Common myeloid progenitor, CD34-positive (primary cell): Measurements from ENCODE around the gene ZNF281.
"Not testable (repeated sequence)": the region's sequence is repeated elsewhere in the genome, so short reads cannot be mapped to it uniquely, and the experiment has no call there.

ENCODE experiments used
- CTCF ChIA-PET: fragments of 350-600 bp; sonication (Branson Sonifier 250); formaldehyde crosslinking; loops from one replicate; lab custom pipeline; 2021; ENCODE audit warnings: antibody characterized with exemption; lab: Charles Lee
- POLR2A ChIA-PET: fragments of 350-600 bp; sonication (Branson Sonifier 250); formaldehyde crosslinking; loops from one replicate; lab custom pipeline; 2021; ENCODE audit warnings: antibody characterized with exemption; lab: Charles Lee
- DNase-seq, 3 donors: peaks; one replicate each; pipeline versions ENCODE4 v3.0.0 to v3.0.0-alpha.2; 2013
- H3K27ac ChIP-seq, 2 experiments: 1 replicate in 1 of 2; 2 replicates in 1 of 2; pipeline ENCODE4 v1.7.0; 2013; ENCODE audit warnings: inconsistent platforms in 2 of 2, low read length in 2 of 2, mild to moderate bottlenecking in 2 of 2, low read depth in 1 of 2, moderate library complexity in 1 of 2; ENCODE audit not compliant: severe bottlenecking in 2 of 2, insufficient read depth in 1 of 2, poor library complexity in 1 of 2
- H3K27me3 ChIP-seq, 5 experiments: replicated peaks in 2 of 5; 1 replicate in 3 of 5; 2 replicates in 2 of 5; pipeline versions ENCODE4 v1.6.1 to v1.7.0; 2013; ENCODE audit warnings: low read length in 4 of 5, mild to moderate bottlenecking in 2 of 5, moderate library complexity in 2 of 5, inconsistent platforms in 1 of 5; ENCODE audit not compliant: insufficient read depth in 5 of 5, control insufficient read depth in 4 of 5
- H3K36me3 ChIP-seq, 4 experiments: 1 replicate in 2 of 4; 2 replicates in 2 of 4; pipeline versions ENCODE4 v1.6.1 to v1.7.0; 2013; ENCODE audit warnings: low read length in 3 of 4, control low read depth in 1 of 4, mild to moderate bottlenecking in 1 of 4; ENCODE audit not compliant: control insufficient read depth in 4 of 4, insufficient read depth in 4 of 4
- H3K4me1 ChIP-seq, 4 experiments: 1 replicate in 3 of 4; 2 replicates in 1 of 4; pipeline versions ENCODE4 v1.6.1 to v1.7.1; 2013; ENCODE audit warnings: low read length in 3 of 4, mild to moderate bottlenecking in 3 of 4, control low read depth in 1 of 4, inconsistent platforms in 1 of 4, moderate library complexity in 1 of 4; ENCODE audit not compliant: control insufficient read depth in 4 of 4, insufficient read depth in 4 of 4; ENCODE audit errors: control extremely low read depth in 1 of 4
- H3K4me3 ChIP-seq, 7 experiments: 1 replicate in 4 of 7; 2 replicates in 3 of 7; pipeline versions ENCODE4 v1.5.1 to v1.7.0; 2013; ENCODE audit warnings: mild to moderate bottlenecking in 7 of 7, low read length in 6 of 7, moderate library complexity in 6 of 7, inconsistent platforms in 2 of 7, low read depth in 2 of 7, control low read depth in 1 of 7; ENCODE audit not compliant: insufficient read depth in 4 of 7, control insufficient read depth in 1 of 7; ENCODE audit errors: extremely low read depth in 1 of 7
- H3K9me3 ChIP-seq, 5 experiments: 1 replicate in 4 of 5; 2 replicates in 1 of 5; pipeline versions ENCODE4 v1.6.1 to v1.7.1; 2013; ENCODE audit warnings: low read length in 4 of 5, mild to moderate bottlenecking in 2 of 5, inconsistent platforms in 1 of 5, low read depth in 1 of 5, moderate library complexity in 1 of 5; ENCODE audit not compliant: control insufficient read depth in 4 of 5, insufficient read depth in 2 of 5; ENCODE audit errors: control extremely low read depth in 1 of 5
- WGBS: methylation state at CpG from one replicate; pipeline ENCODE4 v1.1.5; 2013; ENCODE audit not compliant: insufficient coverage; 5-methylcytosine and 5-hydroxymethylcytosine counted together

Gene ZNF281

DNA sequence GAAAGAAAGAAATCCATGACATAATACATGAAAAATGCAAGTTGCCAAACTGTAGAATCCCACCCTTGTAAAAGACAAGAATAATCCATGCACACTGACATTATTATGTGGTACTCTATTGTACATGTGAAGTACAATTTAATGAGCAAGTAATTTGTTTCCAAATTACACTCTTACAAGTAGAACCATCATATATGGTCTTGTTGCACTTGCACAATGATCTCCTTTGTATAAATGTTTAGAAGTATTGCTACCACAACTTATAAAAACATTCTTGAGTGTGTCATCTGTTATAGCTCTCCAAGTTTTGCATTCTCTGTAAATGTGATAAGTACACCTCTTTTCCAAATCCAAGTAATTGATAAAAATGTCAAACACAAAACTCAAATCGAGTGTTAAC lies 29.1 kb upstream of the ZNF281 start:
- no peak overlapping the region for H3K27ac ChIP-seq

DNA sequence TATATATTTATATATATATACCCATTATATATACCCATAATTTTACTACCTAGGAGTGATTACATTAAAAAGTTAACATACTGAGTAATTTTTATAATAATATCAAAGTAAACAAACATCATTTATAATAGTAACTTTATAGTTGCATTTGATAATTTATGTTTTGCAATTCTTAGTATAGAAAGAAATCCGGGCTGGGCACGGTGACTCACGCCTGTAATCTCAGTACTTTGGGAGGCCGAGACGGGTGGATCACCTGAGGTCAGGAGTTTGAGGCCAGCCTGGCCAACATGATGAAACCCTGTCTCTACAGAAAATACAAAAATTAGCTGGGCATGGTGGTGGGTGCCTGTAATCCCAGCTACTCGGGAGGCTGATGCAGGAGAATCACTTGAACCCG lies 28.6 kb upstream of the ZNF281 start:
- H3K4me3 ChIP-seq, POLR2A ChIA-PET, DNase-seq, H3K9me3 ChIP-seq, H3K27me3 ChIP-seq, H3K4me1 ChIP-seq, H3K36me3 ChIP-seq, H3K27ac ChIP-seq: not testable (repeated sequence)
- CTCF ChIA-PET = interaction anchor here (1.7 kb wide), 1 partner anchor 10 kb away, joined by 5 read pairs; no protein-coding TSS in a partner anchor
- 94% methylated on average over 5 of the region's 7 CpGs for WGBS

More for the DNA sequence above, 29.1 kb upstream of the ZNF281 start:
- Histone ChIP-seq H3K4me3 (no peak overlapping the region), H3K27me3 (no peaks in the 10 kb centered on the region), H3K4me1 (peaks cover 0 to 7% (median 4%) of the 10 kb centered on the region in 4 experiments), H3K9me3 (no peaks in the 10 kb centered on the region), H3K36me3 (no peaks in the 10 kb centered on the region)
- ChIA-PET CTCF (interaction anchor here (1.7 kb wide), 1 partner anchor 11 kb away, joined by 5 read pairs; no protein-coding TSS in a partner anchor), POLR2A (no interaction called here)
- WGBS = 80% methylated on average over 1 of the region's 1 CpG
- no peak for DNase-seq

DNA sequence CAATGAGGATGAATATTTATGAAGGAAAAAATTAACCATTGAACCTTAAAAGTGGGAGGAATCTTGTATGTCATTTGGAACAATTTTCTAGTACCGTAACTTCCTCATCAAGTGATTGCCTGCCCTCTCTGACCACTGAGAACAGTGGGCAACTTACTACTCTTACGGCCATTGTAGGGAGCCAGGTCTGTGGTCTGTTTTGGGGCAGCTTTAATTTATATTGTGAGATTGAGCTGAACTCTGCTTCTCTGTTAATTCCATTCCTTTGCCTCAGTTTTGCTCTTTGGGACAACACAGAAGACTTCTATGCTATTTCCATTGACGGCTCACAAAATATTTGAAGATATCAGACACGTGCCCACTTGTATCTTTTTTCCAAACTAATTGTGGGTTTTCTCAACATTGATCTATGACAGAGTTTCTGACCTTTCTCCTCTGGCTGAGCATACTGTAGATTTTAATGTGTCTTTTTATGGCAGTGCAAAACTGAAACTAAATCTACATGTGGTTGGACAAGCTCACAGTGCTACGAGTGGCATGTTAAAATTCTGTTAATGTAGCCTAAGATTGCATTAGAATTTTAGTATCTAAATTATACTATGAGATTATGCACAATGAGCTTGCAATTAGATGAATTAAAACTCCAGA lies 27.8 kb upstream of the ZNF281 start:
- Histone ChIP-seq H3K36me3 (no peaks in the 10 kb centered on the region), H3K4me3 (peak overlapping the region in 6 of 7 experiments; percentile 17 to 64 (median 40)), H3K9me3 (no peaks in the 10 kb centered on the region), H3K4me1 (peaks cover 0 to 7% (median 4%) of the 10 kb centered on the region in 4 experiments), H3K27ac (peak overlapping the region in 1 of 2 experiments; percentile 51), H3K27me3 (no peaks in the 10 kb centered on the region)
- WGBS = 21% methylated on average over 3 of the region's 5 CpGs
- peak; percentile 13 to 52 (median 41) for DNase-seq
- POLR2A ChIA-PET = no interaction called here
- CTCF ChIA-PET = interaction anchor here (1.7 kb wide), 1 partner anchor 9 kb away, joined by 5 read pairs; no protein-coding TSS in a partner anchor

DNA sequence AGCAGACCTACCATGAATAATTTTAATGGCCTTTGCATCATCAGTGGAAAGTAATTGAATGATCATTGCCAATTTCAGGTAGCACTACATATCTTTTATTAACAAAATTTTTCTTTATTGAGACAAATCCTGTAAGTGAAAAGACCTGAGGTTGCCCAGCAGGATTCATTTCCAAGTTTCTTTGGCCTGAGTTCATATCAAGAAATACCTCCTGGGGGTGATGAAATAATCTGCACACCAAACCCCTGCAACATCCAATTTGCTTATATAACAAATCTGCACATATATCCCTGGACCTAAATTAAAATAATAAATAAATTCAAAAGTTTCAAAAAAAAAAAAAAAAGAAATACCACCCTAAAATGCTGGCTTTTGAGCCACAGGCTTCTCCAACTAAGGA lies 27.3 kb upstream of the ZNF281 start:
- CTCF ChIA-PET = no interaction called here
- H3K36me3 ChIP-seq = no peaks in the 10 kb centered on the region
- no peak for DNase-seq
- no peaks in the 10 kb centered on the region for H3K9me3 ChIP-seq
- no peaks in the 10 kb centered on the region for H3K27me3 ChIP-seq
- peaks cover 0 to 7% (median 4%) of the 10 kb centered on the region in 4 experiments for H3K4me1 ChIP-seq
- POLR2A ChIA-PET = no interaction called here
- H3K27ac ChIP-seq = no peak overlapping the region
- no peak overlapping the region for H3K4me3 ChIP-seq

DNA sequence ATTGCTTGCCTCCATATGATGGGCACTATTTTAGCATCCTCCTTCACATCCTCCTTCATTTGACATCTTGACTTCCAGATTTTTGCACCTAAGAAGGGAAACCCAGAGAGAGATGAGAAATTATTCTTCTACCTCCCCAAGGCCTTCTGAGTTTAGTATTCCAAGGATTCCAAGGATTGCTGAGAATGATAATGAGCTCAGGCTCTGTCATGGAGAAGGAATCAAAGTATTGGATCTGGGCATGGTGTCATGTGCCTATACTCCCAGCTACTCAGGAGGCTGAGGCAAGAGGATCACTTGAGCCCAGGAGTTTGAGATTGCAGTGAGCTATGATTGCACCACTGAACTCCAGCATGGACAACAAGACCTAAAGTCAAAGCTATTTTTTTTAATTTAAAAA lies 26.6 kb upstream of the ZNF281 start:
- Histone ChIP-seq H3K27ac (no peak overlapping the region), H3K36me3 (no peaks in the 10 kb centered on the region), H3K4me1 (peaks cover 0 to 7% (median 4%) of the 10 kb centered on the region in 4 experiments), H3K9me3 (no peaks in the 10 kb centered on the region), H3K27me3 (no peaks in the 10 kb centered on the region), H3K4me3 (no peak overlapping the region)
- POLR2A ChIA-PET = no interaction called here
- CTCF ChIA-PET = no interaction called here
- no peak for DNase-seq

DNA sequence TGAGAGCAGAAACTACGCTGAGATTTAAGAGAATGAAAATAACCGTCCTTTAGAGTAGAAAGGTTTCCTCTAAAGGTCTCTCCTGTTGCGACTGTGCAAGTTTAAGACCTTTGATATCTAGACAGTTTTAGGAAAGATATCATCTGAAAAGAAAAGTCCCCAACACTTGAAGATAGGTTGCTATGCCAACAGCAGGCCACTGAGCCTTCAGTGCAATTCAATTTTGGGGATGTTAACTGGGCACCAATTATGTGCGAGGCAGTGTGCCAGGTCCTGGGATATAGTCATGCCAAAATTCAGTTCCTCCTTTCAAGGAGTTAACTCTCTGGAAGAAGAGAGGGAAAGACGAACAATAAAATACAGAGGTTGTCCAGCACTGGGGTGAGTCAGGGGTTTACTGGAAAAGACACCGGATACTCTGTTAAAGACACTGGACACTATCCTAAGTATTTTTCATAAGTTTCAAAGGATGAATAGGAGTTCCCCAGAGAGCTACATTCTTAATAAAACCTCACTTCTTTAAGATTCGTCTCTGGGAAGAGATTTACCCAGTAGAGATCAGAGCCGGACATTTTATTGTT lies 25.5 kb upstream of the ZNF281 start:
- POLR2A ChIA-PET = interaction anchor here (0.7 kb wide), 1 partner anchor 311 kb away, joined by 4 read pairs; no protein-coding TSS in a partner anchor
- no peak overlapping the region for H3K27ac ChIP-seq
- no peaks in the 10 kb centered on the region for H3K9me3 ChIP-seq
- H3K36me3 ChIP-seq = no peaks in the 10 kb centered on the region
- peaks cover 0 to 7% (median 4%) of the 10 kb centered on the region in 4 experiments for H3K4me1 ChIP-seq
- CTCF ChIA-PET = interaction anchor here (1.0 kb wide), 1 partner anchor 12 kb away, joined by 3 read pairs; no protein-coding TSS in a partner anchor
- H3K4me3 ChIP-seq = no peak overlapping the region
- 98% methylated on average over 6 of the region's 8 CpGs for WGBS
- no peaks in the 10 kb centered on the region for H3K27me3 ChIP-seq
- no peak for DNase-seq

DNA sequence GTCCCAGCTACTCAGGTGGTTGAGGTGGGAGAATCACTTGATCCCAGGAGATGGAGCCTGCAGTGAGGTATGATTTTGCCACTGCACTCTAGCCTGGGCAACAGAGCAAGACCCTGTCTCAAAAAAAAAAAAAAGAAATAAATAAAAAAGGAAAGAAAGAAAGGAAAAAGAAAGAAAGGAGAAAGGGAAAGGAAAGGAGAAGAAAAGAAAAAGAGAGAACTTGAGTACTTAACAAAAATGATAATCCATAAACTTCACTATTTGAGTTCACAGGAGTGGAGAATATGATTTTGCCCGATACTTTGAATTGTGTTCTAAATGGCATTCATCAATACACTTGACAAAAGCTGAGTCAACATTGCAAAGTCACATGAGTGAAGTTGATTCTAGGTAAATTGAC lies 23.8 kb upstream of the ZNF281 start:
- no peak overlapping the region for H3K27ac ChIP-seq
- no peak overlapping the region for H3K4me3 ChIP-seq
- no CpG with 5 or more reads among the region's 1 CpG for WGBS
- ChIA-PET CTCF (no interaction called here), POLR2A (no interaction called here)
- H3K27me3 ChIP-seq = no peaks in the 10 kb centered on the region
- H3K36me3 ChIP-seq = no peaks in the 10 kb centered on the region
- H3K4me1 ChIP-seq = peaks cover 0 to 7% (median 4%) of the 10 kb centered on the region in 4 experiments
- DNase-seq = no peak
- H3K9me3 ChIP-seq = no peaks in the 10 kb centered on the region
